Stimulated activated CD4-positive, alpha-beta T cell treated with anti-CD3 and anti-CD28 coated beads, TNF-alpha, amount 100 ng/mL, for 48 hours (primary cell): ENCODE measurements around the gene TCAF1.
"Not testable (repeated sequence)": the region's sequence is repeated elsewhere in the genome, so short reads cannot be mapped to it uniquely, and the experiment has no call there.

Experiments used
- DNase-seq, 3 donors: peaks; one replicate each; pipeline ENCODE4 v3.0.0-alpha.2; 2020; ENCODE audit warnings: low read depth in 3 of 3

TCAF1 gene

GRCh38 chr7:143905509-143905908, 3.5 kb upstream of the TCAF1 start:
- no peak for DNase-seq

DNA sequence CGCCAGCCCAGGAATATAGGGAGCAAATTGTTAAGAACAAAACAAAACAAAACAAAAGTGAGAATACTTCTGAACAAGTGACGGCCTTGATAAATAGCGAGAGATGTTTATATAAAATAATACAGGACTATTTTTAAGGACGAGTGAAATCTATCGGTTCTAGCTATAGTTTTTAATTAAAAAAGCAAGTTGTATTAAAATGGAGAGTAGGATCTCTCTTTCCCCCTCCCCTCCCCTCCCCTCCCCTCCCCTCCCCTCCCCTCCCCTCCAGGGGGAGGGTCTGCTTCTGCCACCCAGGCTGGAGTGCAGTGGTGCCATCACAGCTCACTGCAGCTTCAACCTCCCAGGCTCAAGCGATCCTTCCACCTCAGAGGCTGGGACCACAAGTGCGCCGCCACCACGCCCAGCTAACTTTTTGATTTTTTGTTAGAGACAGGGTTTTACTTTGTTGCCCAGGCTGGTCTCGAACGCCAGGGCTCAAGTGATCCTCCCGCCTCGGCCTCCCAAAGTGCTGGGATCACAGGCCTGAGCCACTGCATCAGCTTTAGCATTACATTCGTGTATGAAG, 440 bp upstream of the TCAF1 start:
- no peak for DNase-seq

DNA sequence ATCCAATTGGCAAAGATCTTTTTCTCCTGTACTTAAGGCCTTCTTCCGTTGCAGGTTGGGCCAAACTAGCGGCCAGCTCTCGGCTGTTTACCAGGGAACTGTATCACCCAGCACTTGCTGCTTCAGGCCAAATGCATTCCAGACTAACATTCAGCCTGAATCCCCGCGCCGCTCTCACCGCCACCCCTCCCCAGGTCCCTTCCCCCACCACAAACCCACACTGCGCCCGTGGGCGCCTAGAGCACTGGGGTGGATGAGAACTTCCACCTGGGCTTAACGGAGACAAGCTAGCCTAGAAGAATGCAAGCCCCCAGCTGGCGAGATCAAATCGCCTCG, 676 bp downstream of the TCAF1 start:
- DNase-seq, result no peak

DNA sequence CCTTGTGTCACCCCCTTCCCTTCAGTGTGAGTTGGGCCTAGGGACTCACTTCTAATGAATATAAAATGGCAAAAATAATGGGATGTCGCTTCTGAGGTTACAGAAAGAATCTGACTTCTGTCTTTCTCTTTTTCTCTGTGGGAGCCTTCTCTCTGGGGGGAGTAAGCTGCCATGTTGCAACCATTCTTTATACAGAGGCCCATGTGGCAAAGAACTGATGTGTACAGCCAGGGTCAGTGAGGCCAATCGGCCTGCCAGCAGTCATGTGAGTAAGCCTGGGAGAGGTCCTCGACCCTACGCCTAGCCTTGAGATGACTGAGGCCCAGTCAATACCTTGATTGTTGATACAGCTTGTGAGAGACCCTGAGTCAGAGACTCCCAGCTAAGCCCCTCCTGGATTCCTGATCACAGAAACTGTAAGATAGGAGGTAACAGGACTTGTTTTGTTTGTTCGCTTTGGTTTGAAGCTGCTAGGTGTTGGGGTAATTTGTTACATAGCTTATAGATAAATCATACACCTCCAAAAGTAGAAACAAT, 1.7 kb downstream of the TCAF1 start:
- DNase-seq, result no peak

DNA sequence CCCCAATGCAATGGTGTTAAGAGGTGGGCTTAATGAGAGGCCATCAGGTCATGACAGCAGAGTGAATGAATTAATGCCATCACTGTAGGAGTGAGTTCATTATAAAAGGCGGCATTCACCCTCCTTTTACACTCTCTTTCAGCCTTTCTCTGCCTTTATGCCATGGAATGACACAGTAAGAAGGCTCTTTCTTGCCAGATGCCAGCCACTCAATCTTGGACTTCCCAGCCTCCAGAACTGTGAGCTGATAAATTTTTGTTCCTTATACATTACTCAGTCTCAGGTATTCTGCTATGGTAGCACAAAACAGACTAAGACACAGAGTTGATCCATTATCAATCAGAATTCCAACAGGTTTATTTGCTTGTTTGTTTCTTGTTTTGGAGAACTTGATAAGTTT, 3.2 kb downstream of the TCAF1 start:
- DNase-seq, result no peak

- no peak for DNase-seq
Observed at GRCh38 chr7:143896667-143897066, 5.3 kb downstream of the TCAF1 start.

DNA sequence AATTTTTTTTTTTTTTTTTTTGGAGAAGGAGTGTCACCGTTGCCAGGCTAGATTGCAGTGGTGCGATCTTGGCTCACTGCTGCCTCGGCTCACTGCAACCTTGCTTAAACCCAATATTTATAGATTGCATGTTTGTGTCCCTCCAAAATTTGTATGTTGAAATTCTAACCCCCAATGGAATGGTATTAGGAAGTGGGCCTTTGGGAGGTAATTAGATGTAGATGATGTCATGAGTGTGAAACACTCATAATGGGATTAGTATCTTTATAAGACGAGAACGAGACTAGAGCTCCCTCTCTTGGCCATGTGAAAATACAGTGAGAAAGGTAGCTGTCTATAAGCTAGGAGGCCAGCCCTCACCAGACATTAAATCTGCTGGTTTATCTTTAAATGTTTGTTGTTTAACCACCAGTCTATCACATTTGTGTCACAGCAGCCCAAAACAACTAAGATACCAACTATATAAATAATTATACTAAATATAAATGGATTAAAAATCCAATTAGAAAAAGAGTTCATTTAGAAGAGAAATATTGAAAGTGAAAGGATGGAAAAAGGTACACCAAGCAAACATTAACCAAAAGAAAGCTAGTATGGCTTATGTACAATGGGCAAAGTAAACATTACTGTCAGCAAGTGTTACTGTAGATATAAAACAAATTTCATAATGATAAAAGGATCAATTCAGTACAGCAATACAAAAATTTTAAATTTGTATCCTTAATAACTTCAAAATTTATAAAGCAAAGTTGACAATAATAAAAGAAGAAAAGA, 9.3 kb downstream of the TCAF1 start:
- no peak for DNase-seq

DNA sequence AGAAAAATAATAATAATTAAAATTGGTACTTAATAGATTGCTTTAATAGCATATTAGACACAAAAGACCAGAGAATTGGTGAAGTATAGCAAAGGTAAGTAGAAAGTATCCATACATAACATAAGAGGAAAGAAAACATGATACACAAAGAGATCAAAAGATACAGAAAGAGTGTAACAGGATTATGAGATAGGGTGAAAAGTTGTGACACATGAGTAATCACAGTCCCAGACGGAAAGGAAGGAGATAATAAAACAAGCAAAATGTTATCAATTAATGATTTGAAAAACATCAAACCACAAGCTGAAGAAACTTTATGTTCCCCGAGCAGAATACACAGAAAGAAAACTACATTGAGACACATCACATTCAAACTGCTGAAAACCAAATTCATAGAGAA, 10.5 kb downstream of the TCAF1 start:
- no peak for DNase-seq

DNA sequence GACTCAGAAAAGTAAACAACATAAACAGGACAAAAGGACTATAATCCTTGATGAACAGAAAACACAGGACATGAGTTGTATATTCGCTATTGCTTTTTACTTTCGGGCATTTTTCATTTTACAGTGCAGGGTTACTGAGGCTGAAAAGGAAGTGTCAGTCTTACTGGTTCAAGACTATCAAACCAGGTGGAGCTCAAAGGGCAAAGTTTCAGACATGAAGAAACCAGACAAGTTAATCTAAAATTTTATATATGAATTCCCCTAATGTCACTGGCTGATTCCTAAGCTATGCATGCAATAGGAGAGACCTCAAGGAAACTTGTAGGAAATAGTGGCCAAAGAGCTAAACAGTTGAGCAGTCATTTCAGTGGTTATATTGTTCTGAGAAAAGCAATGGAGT, 11.4 kb downstream of the TCAF1 start:
- DNase-seq, result no peak

DNA sequence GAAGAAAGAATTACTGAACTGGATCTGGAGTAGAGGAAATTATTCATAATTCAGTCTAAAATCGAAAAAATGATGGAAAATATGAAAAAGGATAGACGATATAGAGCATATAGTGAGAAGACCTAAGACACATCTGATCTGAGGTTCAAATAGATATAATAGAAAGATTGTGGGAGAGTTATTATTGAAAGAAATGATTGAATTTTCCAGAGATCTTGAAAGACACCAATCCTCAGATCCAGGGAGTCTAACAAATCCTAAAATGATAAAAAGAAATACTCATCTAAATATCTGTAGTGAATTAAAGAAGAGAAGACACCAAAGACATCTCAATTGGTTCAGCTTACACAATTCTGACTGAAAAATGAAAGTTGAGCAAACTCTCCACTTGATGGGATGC, 12.9 kb downstream of the TCAF1 start:
- no peak for DNase-seq

DNA sequence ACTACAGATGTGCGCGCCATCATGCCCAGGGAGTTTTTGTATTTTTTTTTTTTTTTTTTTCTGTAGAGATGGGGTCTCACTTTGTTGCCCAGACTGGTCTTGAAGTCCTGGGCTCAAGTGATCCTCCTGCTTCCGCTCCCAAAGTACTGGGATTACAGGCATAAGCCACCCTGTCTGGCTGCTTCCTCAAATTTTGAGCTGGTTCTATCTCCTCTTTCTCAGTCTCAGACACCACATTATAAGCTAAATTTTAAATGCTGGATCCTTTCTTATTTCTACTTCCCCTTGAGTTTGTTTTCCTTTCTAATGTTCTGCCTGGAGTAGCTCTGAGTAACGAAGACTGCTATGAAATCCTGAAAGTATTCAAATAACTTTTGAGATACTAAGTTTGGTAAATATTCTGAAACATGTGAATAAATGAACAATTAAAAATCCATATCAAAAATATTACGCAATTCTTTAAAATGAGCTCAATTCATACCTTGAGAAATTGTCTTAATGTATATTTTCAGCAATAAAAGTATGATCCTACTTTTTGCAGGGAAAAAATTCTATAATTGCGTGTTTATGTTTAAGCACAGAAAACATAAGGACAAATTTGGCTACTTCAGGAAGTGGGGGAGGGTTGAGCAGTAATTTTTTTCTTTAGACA, 15.0 kb downstream of the TCAF1 start:
- DNase-seq, result no peak

DNA sequence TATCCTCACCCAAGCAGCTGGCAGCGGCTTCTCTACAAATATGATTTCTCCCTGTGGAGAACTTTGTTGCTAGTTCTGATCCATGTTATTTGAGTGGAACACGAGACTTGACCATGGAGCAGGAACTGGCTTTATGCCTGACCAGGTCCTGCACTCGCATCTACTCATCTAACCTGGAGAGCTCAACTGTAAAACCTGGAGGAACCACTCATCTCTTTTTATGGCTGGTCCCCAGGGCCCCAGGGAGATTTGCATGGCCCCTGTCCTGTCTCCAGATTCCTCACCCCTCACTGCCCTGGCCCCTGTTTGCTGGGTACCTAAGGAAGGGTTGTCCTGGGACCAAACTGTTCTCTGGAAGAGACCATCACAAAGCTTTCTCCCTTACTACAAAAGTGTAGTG, 16.0 kb downstream of the TCAF1 start:
- DNase-seq, result no peak

GRCh38 chr7:143884969-143885559, 16.9 kb downstream of the TCAF1 start:
- DNase-seq, result no peak

DNA sequence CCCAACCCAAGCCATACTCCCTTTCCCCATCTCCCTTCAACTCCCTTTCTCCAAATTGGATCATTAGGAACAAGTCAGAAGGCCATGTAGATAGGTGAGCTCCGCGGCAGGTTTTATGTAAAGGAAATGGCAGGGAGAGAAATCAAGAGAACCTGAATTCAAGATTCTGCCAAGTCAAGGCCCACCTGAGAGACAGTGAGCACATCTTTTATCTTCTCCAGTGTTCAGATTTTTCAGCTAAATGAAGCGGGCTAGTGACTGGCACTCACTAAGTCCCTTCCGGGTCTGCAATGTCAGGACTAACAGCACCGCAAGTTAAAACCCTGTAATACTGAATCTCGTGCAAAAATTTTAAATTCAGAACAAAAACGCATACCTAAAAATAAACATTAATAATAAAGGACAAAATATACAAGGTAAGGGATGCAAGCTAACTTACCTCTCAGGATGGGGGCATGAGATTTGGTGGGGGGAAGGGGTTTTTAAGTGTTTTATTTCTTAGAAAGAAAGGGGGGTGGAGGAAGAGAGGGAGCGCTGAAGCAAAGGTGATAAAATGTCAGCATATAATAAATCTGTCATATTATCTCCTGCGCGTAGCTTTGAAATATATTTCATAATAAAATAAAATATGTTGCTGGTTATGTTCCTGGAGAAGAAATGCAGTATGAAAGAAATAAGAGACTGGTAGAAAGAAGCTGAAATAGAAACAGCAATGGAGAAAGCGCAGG, 17.6 kb downstream of the TCAF1 start:
- no peak for DNase-seq

DNA sequence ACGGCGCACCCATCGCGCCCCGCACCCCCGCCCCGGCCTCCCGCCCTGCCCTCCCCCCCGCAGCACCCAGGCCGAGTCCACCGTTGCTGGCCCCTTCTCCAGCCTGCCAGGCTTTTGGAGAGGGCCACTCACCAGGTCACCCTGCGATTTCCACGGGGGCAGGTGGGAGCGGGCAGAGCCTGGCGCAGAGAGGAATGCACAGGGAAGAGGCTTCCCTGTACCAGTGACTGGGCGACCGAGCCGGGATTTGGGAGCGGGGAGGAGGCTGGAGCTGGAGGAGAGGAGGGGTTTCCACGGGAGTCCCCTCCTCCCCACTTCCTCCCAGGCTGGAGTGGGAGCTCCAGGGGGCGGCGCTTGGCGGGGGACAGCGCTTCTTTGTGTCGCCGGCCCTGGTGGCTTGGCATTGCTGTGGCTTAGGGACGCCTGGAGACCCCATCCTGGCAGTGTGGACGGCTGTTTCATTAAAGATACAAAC, 19.3 kb downstream of the TCAF1 start:
- no peak for DNase-seq

- DNase-seq, result no peak
Observed at GRCh38 chr7:143882020-143882603, 19.9 kb downstream of the TCAF1 start.

DNA sequence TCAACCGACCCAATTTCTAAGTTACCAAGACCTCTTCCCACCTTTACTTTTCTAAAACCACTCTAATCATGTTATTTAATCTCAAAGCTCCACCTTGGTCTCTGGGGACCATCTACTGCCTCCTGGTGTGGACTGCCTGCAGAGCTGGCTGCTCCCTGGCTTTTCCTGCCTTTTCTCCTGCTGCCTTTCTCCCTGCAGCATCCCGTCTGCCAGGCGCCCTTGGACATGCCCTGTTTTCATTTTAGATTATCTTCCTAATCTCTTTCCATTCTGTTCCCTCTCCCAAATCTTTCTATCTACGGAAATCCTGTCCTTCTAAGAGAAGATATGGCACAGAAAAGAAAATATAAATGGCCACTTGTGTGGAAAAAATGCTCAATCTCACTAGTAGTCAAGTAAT, 23.1 kb downstream of the TCAF1 start:
- DNase-seq, result no peak

- DNase-seq, result no peak
Observed at GRCh38 chr7:143877098-143877497, 24.9 kb downstream of the TCAF1 start.

DNA sequence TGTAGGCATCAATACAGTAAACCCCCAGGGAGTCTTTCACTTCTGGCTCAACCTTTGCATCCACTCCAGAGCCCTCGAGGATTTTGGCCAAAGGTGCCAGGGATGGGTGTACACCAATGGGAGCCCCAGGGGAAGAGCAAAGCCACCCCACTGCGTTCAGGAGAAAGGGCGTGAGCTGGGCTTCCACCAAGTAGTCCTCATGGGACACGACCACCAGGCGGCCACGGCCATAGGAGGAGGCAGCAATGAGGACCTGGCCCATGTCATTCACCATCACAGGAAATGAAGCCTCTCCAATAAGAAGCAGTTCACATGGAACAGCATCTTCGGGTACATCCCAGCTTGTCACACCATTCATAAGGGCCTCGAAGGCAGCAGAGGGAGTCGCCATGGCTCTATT, 25.8 kb downstream of the TCAF1 start:
- DNase-seq, result no peak

DNA sequence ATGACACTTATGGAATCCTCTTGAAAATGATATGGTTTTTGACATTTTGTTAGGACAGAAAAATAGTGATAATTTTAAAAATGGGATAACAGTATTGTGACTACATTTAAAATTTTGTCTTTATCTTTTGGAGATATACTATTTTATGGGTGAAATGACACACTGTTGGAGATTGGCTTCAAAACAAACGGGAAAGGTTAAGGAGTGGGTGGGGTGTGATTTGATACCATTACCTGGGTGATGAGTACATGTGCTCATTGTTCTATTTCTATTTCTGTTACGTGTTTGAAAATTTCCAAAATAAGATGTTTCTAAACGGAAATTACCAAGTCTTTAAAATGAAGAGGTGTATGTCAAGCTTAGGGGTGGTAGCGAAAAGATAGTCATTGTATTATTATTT, 28.7 kb downstream of the TCAF1 start:
- DNase-seq, result not testable (repeated sequence)

GRCh38 chr7:143871534-143871933, 30.4 kb downstream of the TCAF1 start:
- DNase-seq, result not testable (repeated sequence)

DNA sequence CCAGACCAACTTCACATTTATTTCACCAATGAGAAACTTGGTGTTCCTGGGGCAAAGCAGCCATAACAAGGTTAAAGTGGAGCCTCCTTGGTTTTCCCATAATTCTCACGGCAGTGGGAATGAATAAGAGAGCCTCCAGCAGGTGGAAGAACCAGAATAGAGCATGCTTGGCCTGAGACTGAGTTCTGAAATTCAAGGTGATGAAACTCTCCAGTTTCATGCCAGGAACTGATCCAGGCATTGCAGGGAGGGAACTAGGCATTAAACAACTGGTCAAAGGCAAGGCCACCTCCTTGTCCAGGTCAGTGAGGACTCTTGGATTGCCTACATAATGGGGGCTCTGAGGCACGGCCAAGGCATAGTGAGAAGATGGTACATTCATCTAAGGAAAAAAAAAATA, 44.0 kb downstream of the TCAF1 start:
- not testable (repeated sequence) for DNase-seq
